Measurements from ENCODE around the gene TMEM100.

DNA sequence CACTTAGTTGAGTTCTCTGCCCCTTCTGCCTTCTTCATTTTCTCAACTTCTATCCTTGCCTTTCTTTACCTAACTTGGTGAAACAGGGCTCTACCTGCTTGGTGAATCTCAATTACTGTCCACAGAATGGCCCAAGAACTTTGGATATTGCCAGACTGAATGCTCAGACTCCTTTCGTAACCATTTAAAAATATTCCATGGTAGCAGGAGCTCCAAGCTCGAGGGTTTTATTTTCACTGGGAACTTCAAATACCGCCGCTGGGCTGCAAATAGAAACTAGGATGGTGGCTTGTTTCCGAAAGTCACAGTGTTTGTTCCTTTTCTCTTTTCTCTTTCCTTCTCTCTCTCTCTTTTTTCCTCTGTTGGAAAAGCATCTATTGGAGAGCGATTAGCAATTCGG is 13.2 kb downstream of the TMEM100 start:
- TF ChIP-seq, protein P1, sequence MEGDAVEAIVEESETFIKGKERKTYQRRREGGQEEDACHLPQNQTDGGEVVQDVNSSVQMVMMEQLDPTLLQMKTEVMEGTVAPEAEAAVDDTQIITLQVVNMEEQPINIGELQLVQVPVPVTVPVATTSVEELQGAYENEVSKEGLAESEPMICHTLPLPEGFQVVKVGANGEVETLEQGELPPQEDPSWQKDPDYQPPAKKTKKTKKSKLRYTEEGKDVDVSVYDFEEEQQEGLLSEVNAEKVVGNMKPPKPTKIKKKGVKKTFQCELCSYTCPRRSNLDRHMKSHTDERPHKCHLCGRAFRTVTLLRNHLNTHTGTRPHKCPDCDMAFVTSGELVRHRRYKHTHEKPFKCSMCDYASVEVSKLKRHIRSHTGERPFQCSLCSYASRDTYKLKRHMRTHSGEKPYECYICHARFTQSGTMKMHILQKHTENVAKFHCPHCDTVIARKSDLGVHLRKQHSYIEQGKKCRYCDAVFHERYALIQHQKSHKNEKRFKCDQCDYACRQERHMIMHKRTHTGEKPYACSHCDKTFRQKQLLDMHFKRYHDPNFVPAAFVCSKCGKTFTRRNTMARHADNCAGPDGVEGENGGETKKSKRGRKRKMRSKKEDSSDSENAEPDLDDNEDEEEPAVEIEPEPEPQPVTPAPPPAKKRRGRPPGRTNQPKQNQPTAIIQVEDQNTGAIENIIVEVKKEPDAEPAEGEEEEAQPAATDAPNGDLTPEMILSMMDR (conservative IDR thresholded peaks at IDR 0.05) = no peak
- TF ChIP-seq EZH2 (IDR thresholded peaks at IDR 0.05; ENCODE audit: low read depth) = no peak
